Ovary (tissue), 3 donors: ENCODE results near the gene METTL18.

ENCODE experiments used
- EP300 ChIP-seq: sonication (generic); formaldehyde crosslinking; IDR thresholded peaks from one replicate; pipeline ENCODE4 v1.6.1; 2017; ENCODE audit warnings: antibody characterized with exemption
- POLR2A ChIP-seq: fragments of 450-650 bp; IDR thresholded peaks from one replicate; pipeline ENCODE4 v1.6.1; 2017; ENCODE audit warnings: antibody characterized with exemption, mild to moderate bottlenecking, moderate library complexity
- TF ChIP-seq, protein P1 (sequence below), 3 donors: fragments of 450-650 bp in 2 of 3; fragments of 200-600 bp in 1 of 3; IDR thresholded peaks; one replicate each; pipeline versions ENCODE4 v1.5.1 to v1.8.0; 2016 to 2022; ENCODE audit warnings: antibody characterized with exemption in 3 of 3, mild to moderate bottlenecking in 1 of 3
- donor health status: DM: no; HTN: no; CAD: no.

DNA sequence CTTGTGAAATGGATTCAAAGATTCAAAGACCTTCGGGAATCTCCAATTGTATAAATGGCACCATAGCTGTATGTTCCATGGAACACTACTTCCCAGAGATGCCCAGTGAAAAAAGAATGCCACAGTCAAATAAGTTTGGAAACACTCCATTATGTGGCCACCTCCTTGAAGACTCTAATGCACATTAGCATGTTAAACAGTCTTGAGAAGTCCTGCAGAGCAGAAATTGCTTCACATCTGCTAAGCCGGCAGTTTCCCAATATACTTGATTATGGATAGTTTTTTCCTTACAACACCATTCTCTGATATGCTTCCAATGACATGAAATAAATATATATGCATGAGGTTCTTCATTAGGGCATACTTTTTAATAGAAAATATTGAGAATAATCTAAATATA is 48.2 kb downstream of the METTL18 start:
- TF ChIP-seq, protein P1, sequence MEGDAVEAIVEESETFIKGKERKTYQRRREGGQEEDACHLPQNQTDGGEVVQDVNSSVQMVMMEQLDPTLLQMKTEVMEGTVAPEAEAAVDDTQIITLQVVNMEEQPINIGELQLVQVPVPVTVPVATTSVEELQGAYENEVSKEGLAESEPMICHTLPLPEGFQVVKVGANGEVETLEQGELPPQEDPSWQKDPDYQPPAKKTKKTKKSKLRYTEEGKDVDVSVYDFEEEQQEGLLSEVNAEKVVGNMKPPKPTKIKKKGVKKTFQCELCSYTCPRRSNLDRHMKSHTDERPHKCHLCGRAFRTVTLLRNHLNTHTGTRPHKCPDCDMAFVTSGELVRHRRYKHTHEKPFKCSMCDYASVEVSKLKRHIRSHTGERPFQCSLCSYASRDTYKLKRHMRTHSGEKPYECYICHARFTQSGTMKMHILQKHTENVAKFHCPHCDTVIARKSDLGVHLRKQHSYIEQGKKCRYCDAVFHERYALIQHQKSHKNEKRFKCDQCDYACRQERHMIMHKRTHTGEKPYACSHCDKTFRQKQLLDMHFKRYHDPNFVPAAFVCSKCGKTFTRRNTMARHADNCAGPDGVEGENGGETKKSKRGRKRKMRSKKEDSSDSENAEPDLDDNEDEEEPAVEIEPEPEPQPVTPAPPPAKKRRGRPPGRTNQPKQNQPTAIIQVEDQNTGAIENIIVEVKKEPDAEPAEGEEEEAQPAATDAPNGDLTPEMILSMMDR (IDR thresholded peaks at IDR 0.05), result no peak
- no peak for TF ChIP-seq POLR2A
- no peak for TF ChIP-seq EP300
